SU-DHL-6 (cell line): ENCODE results near the gene EVI5L.

ENCODE experiments used
- CTCF ChIP-seq: fragments of 200-600 bp; sonication (generic); IDR thresholded peaks from one replicate; pipeline ENCODE4 v1.5.1; 2017; ENCODE audit warnings: antibody characterized with exemption, mild to moderate bottlenecking, low read length, moderate library complexity; ENCODE audit not compliant: insufficient read depth, poor library complexity, severe bottlenecking
- EZH2phosphoT487 ChIP-seq: fragments of 200-600 bp; sonication (generic), shearing (Covaris generic); conservative IDR thresholded peaks from 2 replicates; pipeline ENCODE4 v1.6.1; 2018; ENCODE audit warnings: mild to moderate bottlenecking, antibody characterized with exemption, low read length, moderate library complexity, mixed read lengths

DNA sequence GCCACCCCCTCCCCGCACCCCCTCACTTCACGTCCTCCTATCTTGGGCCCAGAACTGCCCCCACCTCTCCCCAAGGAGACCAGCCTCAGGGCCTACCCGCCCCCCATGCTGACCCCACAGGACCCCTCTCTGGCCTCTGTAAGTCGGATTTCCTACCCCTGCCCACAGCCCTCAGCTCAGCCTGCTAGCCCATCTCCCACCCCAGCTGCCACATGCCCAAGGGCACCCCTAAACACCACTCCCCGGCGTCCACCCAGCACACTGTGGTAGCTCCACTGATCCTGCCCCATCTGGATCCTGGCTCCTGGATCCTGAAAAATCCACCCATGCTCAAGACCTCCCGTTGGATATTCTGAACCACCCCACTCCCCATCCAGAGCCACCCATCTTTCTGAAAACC, 805 bp downstream of the EVI5L start:
- no peak for TF ChIP-seq CTCF
- TF ChIP-seq EZH2phosphoT487: no peak
